HEK293 (cell line): Measurements from ENCODE around the gene TIE1.

Experiments used
- CTCF ChIA-PET: fragments of 350-600 bp; formaldehyde crosslinking; extraction: SDS; loops from one replicate; lab custom pipeline; 2021; ENCODE audit warnings: antibody characterized with exemption; lab: Yijun Ruan, JAX
- POLR2A ChIA-PET: fragments of 300-600 bp; formaldehyde crosslinking; extraction: SDS; loops from one replicate; lab custom pipeline; 2020; ENCODE audit warnings: antibody characterized with exemption, inconsistent platforms; lab: Yijun Ruan, JAX
- H3K27ac ChIP-seq: fragments of 200-500 bp; sonication (Bioruptor generic); 2 replicates; pipeline ENCODE4 v1.5.1; 2014; ENCODE audit warnings: low read depth, low read length, control low read depth, inconsistent platforms; ENCODE audit errors: extremely low read depth
- H3K36me3 ChIP-seq, 2 experiments: fragments of 200-500 bp in 1 of 2; sonication (Bioruptor generic) in 1 of 2; 1 replicate in 1 of 2; 2 replicates in 1 of 2; pipeline ENCODE4 v1.5.1; 2014 to 2017; ENCODE audit warnings: inconsistent platforms in 2 of 2, low read length in 2 of 2; ENCODE audit not compliant: control insufficient read depth in 2 of 2, insufficient read depth in 1 of 2
- H3K4me1 ChIP-seq: fragments of 200-500 bp; sonication (Bioruptor generic); 2 replicates; pipeline ENCODE4 v1.5.1; 2014; ENCODE audit warnings: mild to moderate bottlenecking, low read length, inconsistent platforms; ENCODE audit not compliant: control insufficient read depth, insufficient read depth
- H3K4me3 ChIP-seq: 2 replicates; pipeline ENCODE4 v1.5.1; 2011; ENCODE audit warnings: low read depth, mild to moderate bottlenecking, control low read depth, low read length, moderate library complexity
- H3K9me3 ChIP-seq: fragments of 200-500 bp; sonication (Bioruptor generic); 2 replicates; pipeline ENCODE4 v1.5.1; 2014; ENCODE audit warnings: low read depth, low read length, inconsistent platforms; ENCODE audit not compliant: control insufficient read depth, insufficient read depth
- GLI4 ChIP-seq: fragments of 450-650 bp; formaldehyde crosslinking; IDR thresholded peaks from 2 replicates; pipeline ENCODE4 v1.5.1; 2016; ENCODE audit warnings: missing biosample characterization, missing genetic modification characterization
- GLIS2 ChIP-seq: fragments of 450-650 bp; formaldehyde crosslinking; IDR thresholded peaks from 2 replicates; pipeline ENCODE4 v1.5.1; 2016; ENCODE audit warnings: missing biosample characterization, missing genetic modification characterization
- HOXA7 ChIP-seq: sonication (generic); formaldehyde crosslinking; IDR thresholded peaks from 2 replicates; pipeline ENCODE4 v1.8.1; 2022; ENCODE audit warnings: missing genetic modification reagents, borderline replicate concordance
- OSR2 ChIP-seq: fragments of 450-650 bp; formaldehyde crosslinking; IDR thresholded peaks from 2 replicates; pipeline ENCODE4 v1.5.1; 2016; ENCODE audit warnings: missing biosample characterization, missing genetic modification characterization
- PRDM1 ChIP-seq: fragments of 450-650 bp; formaldehyde crosslinking; IDR thresholded peaks from 2 replicates; pipeline ENCODE4; 2016; ENCODE audit warnings: missing biosample characterization, missing genetic modification characterization
- SALL2 ChIP-seq: fragments of 450-650 bp; formaldehyde crosslinking; IDR thresholded peaks from 2 replicates; pipeline ENCODE4 v1.5.0; 2017; ENCODE audit warnings: missing biosample characterization, mild to moderate bottlenecking, missing genetic modification characterization, borderline replicate concordance
- SCRT2 ChIP-seq: fragments of 450-650 bp; formaldehyde crosslinking; IDR thresholded peaks from 2 replicates; pipeline ENCODE4 v1.5.1; 2016; ENCODE audit warnings: missing biosample characterization, missing genetic modification characterization
- WT1 ChIP-seq: fragments of 450-650 bp; formaldehyde crosslinking; IDR thresholded peaks from 2 replicates; pipeline ENCODE4 v1.5.1; 2016; ENCODE audit warnings: missing biosample characterization, missing genetic modification characterization
- ZBTB6 ChIP-seq: fragments of 450-650 bp; formaldehyde crosslinking; IDR thresholded peaks from 2 replicates; pipeline ENCODE4 v1.5.1; 2017; ENCODE audit warnings: missing biosample characterization, missing genetic modification characterization
- ZNF10 ChIP-seq: fragments of 450-650 bp; formaldehyde crosslinking; IDR thresholded peaks from 2 replicates; pipeline ENCODE4 v1.5.1; 2017; ENCODE audit warnings: missing biosample characterization, missing genetic modification characterization
- ZNF302 ChIP-seq: fragments of 450-650 bp; formaldehyde crosslinking; IDR thresholded peaks from 2 replicates; pipeline ENCODE4 v1.5.1; 2016; ENCODE audit warnings: missing biosample characterization, missing genetic modification characterization, low read depth
- ZNF473 ChIP-seq: fragments of 450-650 bp; formaldehyde crosslinking; IDR thresholded peaks from 2 replicates; pipeline ENCODE4 v1.5.1; 2017; ENCODE audit warnings: missing biosample characterization, missing genetic modification characterization
- ZNF530 ChIP-seq: fragments of 450-650 bp; formaldehyde crosslinking; IDR thresholded peaks from 2 replicates; pipeline ENCODE4 v1.5.1; 2016; ENCODE audit warnings: low read depth, missing biosample characterization, missing genetic modification characterization
- ZNF555 ChIP-seq: fragments of 450-650 bp; formaldehyde crosslinking; conservative IDR thresholded peaks from 2 replicates; pipeline ENCODE4 v1.5.1; 2017; ENCODE audit warnings: missing biosample characterization, mild to moderate bottlenecking, missing genetic modification characterization, inconsistent platforms
- ZNF571 ChIP-seq: fragments of 450-650 bp; formaldehyde crosslinking; IDR thresholded peaks from 2 replicates; pipeline ENCODE4 v1.5.0; 2017; ENCODE audit warnings: missing biosample characterization, missing genetic modification characterization
- TF ChIP-seq, protein P1 (sequence below): fragments of 450-650 bp; formaldehyde crosslinking; IDR thresholded peaks from 2 replicates; pipeline ENCODE4 v1.5.1; 2016; ENCODE audit warnings: missing biosample characterization, missing genetic modification characterization, low read depth
- TF ChIP-seq, protein P2 (sequence below): fragments of 450-650 bp; formaldehyde crosslinking; IDR thresholded peaks from 2 replicates; pipeline ENCODE4 v1.5.1; 2016; ENCODE audit warnings: missing biosample characterization, missing genetic modification characterization
- TF ChIP-seq, protein P3 (sequence below): fragments of 450-650 bp; formaldehyde crosslinking; IDR thresholded peaks from 2 replicates; pipeline ENCODE4 v1.5.1; 2016; ENCODE audit warnings: missing biosample characterization, missing genetic modification characterization
- TF ChIP-seq, protein P4 (sequence below): fragments of 450-650 bp; formaldehyde crosslinking; IDR thresholded peaks from 2 replicates; pipeline ENCODE4 v1.5.1; 2016; ENCODE audit warnings: missing biosample characterization, missing genetic modification characterization
- TF ChIP-seq, protein P5 (sequence below): fragments of 450-650 bp; formaldehyde crosslinking; IDR thresholded peaks from 2 replicates; pipeline ENCODE4 v1.5.1; 2016; ENCODE audit warnings: missing biosample characterization, missing genetic modification characterization
- TF ChIP-seq, protein P6 (sequence below): fragments of 450-650 bp; formaldehyde crosslinking; IDR thresholded peaks from 2 replicates; pipeline ENCODE4; 2016; ENCODE audit warnings: missing biosample characterization, missing genetic modification characterization

Gene TIE1

GRCh38 chr1:43358746-43359693 is 58.2 kb downstream of the TIE1 start, which contains the start of gene CDC20:
Gene CDC20 (plus strand): TSS chr1:43358981. CDS start chr1:43359216, 235 bp downstream.
- Histone ChIP-seq H3K27ac (peak within 1 kb of the TSS; percentile 92), H3K36me3 (peaks cover 17 to 49% of the 10 kb centered on the region in 2 experiments), H3K4me3 (peak within 1 kb of the TSS; percentile 86), H3K9me3 (no peaks in the 10 kb centered on the region), H3K4me1 (peaks cover 6% of the 10 kb centered on the region)
- CTCF ChIA-PET = interaction anchor here (0.8 to 3.2 kb wide), 10 partner anchors 9 to 132 kb away, joined by 3 to 11 read pairs (median 6); partner anchors contain the start of genes ELOVL1, MED8 and SZT2
- POLR2A ChIA-PET = interaction anchor here (0.6 to 2.5 kb wide), 25 partner anchors 8 to 1416 kb away, joined by 3 to 34 read pairs (median 5); partner anchors contain the start of genes ELOVL1, KDM4A, MED8 and RPS8
- TF ChIP-seq, protein P1, sequence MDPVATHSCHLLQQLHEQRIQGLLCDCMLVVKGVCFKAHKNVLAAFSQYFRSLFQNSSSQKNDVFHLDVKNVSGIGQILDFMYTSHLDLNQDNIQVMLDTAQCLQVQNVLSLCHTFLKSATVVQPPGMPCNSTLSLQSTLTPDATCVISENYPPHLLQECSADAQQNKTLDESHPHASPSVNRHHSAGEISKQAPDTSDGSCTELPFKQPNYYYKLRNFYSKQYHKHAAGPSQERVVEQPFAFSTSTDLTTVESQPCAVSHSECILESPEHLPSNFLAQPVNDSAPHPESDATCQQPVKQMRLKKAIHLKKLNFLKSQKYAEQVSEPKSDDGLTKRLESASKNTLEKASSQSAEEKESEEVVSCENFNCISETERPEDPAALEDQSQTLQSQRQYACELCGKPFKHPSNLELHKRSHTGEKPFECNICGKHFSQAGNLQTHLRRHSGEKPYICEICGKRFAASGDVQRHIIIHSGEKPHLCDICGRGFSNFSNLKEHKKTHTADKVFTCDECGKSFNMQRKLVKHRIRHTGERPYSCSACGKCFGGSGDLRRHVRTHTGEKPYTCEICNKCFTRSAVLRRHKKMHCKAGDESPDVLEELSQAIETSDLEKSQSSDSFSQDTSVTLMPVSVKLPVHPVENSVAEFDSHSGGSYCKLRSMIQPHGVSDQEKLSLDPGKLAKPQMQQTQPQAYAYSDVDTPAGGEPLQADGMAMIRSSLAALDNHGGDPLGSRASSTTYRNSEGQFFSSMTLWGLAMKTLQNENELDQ (tag by site-specific recombination) = no peak
- TF ChIP-seq, protein P2, sequence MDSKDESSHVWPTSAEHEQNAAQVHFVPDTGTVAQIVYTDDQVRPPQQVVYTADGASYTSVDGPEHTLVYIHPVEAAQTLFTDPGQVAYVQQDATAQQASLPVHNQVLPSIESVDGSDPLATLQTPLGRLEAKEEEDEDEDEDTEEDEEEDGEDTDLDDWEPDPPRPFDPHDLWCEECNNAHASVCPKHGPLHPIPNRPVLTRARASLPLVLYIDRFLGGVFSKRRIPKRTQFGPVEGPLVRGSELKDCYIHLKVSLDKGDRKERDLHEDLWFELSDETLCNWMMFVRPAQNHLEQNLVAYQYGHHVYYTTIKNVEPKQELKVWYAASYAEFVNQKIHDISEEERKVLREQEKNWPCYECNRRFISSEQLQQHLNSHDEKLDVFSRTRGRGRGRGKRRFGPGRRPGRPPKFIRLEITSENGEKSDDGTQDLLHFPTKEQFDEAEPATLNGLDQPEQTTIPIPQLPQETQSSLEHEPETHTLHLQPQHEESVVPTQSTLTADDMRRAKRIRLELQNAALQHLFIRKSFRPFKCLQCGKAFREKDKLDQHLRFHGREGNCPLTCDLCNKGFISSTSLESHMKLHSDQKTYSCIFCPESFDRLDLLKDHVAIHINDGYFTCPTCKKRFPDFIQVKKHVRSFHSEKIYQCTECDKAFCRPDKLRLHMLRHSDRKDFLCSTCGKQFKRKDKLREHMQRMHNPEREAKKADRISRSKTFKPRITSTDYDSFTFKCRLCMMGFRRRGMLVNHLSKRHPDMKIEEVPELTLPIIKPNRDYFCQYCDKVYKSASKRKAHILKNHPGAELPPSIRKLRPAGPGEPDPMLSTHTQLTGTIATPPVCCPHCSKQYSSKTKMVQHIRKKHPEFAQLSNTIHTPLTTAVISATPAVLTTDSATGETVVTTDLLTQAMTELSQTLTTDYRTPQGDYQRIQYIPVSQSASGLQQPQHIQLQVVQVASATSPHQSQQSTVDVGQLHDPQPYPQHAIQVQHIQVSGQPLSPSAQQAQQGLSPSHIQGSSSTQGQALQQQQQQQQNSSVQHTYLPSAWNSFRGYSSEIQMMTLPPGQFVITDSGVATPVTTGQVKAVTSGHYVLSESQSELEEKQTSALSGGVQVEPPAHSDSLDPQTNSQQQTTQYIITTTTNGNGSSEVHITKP (tag by site-specific recombination) = peak; percentile 92
- peak; percentile 48 for TF ChIP-seq PRDM1 (tag by site-specific recombination)
- TF ChIP-seq HOXA7 (CRISPR knock-in tag) = no peak
- no peak for TF ChIP-seq ZNF530
- TF ChIP-seq, protein P3, sequence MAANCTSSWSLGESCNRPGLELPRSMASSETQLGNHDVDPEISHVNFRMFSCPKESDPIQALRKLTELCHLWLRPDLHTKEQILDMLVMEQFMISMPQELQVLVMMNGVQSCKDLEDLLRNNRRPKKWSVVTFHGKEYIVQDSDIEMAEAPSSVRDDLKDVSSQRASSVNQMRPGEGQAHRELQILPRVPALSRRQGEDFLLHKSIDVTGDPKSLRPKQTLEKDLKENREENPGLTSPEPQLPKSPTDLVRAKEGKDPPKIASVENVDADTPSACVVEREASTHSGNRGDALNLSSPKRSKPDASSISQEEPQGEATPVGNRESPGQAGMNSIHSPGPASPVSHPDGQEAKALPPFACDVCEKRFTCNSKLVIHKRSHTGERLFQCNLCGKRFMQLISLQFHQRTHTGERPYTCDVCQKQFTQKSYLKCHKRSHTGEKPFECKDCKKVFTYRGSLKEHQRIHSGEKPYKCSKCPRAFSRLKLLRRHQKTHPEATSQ = no peak
- TF ChIP-seq ZBTB6 (tag by site-specific recombination) = no peak
- TF ChIP-seq GLI4 = no peak
- no peak for TF ChIP-seq SALL2 (tag by site-specific recombination)
- TF ChIP-seq, protein P4, sequence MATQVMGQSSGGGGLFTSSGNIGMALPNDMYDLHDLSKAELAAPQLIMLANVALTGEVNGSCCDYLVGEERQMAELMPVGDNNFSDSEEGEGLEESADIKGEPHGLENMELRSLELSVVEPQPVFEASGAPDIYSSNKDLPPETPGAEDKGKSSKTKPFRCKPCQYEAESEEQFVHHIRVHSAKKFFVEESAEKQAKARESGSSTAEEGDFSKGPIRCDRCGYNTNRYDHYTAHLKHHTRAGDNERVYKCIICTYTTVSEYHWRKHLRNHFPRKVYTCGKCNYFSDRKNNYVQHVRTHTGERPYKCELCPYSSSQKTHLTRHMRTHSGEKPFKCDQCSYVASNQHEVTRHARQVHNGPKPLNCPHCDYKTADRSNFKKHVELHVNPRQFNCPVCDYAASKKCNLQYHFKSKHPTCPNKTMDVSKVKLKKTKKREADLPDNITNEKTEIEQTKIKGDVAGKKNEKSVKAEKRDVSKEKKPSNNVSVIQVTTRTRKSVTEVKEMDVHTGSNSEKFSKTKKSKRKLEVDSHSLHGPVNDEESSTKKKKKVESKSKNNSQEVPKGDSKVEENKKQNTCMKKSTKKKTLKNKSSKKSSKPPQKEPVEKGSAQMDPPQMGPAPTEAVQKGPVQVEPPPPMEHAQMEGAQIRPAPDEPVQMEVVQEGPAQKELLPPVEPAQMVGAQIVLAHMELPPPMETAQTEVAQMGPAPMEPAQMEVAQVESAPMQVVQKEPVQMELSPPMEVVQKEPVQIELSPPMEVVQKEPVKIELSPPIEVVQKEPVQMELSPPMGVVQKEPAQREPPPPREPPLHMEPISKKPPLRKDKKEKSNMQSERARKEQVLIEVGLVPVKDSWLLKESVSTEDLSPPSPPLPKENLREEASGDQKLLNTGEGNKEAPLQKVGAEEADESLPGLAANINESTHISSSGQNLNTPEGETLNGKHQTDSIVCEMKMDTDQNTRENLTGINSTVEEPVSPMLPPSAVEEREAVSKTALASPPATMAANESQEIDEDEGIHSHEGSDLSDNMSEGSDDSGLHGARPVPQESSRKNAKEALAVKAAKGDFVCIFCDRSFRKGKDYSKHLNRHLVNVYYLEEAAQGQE (tag by site-specific recombination) = no peak
- no peak for TF ChIP-seq ZNF571 (tag by site-specific recombination)
- TF ChIP-seq WT1 (tag by site-specific recombination) = 0 out of 2 replicates have a peak, but pooled peaks have one; percentile 10
- TF ChIP-seq ZNF302 (tag by site-specific recombination) = no peak
- no peak for TF ChIP-seq SCRT2 (tag by site-specific recombination)
- TF ChIP-seq, protein P5, sequence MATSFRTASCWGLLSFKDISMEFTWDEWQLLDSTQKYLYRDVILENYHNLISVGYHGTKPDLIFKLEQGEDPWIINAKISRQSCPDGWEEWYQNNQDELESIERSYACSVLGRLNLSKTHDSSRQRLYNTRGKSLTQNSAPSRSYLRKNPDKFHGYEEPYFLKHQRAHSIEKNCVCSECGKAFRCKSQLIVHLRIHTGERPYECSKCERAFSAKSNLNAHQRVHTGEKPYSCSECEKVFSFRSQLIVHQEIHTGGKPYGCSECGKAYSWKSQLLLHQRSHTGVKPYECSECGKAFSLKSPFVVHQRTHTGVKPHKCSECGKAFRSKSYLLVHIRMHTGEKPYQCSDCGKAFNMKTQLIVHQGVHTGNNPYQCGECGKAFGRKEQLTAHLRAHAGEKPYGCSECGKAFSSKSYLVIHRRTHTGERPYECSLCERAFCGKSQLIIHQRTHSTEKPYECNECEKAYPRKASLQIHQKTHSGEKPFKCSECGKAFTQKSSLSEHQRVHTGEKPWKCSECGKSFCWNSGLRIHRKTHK (tag by site-specific recombination) = no peak
- TF ChIP-seq ZNF10 (tag by site-specific recombination) = no peak
- TF ChIP-seq GLIS2 (tag by site-specific recombination) = peak; percentile 87
- TF ChIP-seq ZNF473 (tag by site-specific recombination) = no peak
- TF ChIP-seq, protein P6, sequence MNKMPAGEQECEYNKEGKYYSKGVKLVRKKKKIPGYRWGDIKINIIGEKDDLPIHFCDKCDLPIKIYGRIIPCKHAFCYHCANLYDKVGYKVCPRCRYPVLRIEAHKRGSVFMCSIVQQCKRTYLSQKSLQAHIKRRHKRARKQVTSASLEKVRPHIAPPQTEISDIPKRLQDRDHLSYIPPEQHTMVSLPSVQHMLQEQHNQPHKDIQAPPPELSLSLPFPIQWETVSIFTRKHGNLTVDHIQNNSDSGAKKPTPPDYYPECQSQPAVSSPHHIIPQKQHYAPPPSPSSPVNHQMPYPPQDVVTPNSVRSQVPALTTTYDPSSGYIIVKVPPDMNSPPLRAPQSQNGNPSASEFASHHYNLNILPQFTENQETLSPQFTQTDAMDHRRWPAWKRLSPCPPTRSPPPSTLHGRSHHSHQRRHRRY = no peak
- TF ChIP-seq ZNF555 = no peak
- no peak for TF ChIP-seq OSR2 (tag by site-specific recombination)
